GM18951 (cell line): ENCODE measurements around the gene ALCAM.
"Not testable (repeated sequence)": the region's sequence is repeated elsewhere in the genome, so short reads cannot be mapped to it uniquely, and the experiment has no call there.

Source experiments
- POLR2A ChIP-seq: IDR thresholded peaks from 4 replicates; pipeline ENCODE4 v1.6.1; 2011; ENCODE audit warnings: mild to moderate bottlenecking; ENCODE audit not compliant: insufficient read length, insufficient read depth; ENCODE audit errors: extremely low read depth
- in situ Hi-C: fragments of 300-500 bp; cut with MboI; formaldehyde crosslinking; loops from one replicate; pipeline ENCODE4 v1.12.0; 2022; ENCODE audit warnings: low sequenced_read_pairs, mixed read lengths, inconsistent platforms; ENCODE audit not compliant: unreplicated experiment

ALCAM gene

GRCh38 chr3:105385819-105386508 lies 19.3 kb downstream of the ALCAM start:
- no peak for TF ChIP-seq POLR2A
- in situ Hi-C loops: no loop called here

DNA sequence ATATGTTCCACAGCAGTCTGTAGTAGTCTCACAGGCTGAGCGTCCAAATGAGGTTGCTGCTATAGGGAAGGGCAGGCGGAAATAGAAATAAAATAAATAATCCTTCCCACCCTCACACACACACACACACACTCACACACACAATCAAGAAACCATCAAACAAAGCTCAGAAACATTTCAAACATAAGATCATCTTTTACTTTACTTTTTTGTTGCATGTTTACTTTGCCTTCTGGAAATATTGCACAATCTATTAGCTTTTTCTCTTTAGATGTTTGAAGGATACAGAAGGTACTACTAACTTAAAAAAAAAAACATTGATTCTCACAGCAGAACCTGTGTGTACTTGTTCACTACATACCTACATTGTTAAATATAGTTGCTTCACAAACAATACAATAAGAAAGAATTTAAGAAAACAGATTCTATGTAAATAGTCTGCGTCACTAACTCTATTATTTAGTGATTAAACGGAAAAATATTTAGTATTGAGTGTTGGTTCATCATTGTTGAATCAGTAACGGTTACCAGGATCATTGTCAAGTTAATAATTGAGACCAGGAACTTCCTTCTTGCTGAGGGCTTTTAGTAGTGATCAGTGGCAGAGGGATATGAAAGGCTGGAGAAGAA lies 20.5 kb downstream of the ALCAM start:
- in situ Hi-C loops: no loop called here
- no peak for TF ChIP-seq POLR2A

- TF ChIP-seq POLR2A: no peak
- in situ Hi-C loops: no loop called here
Measured at GRCh38 chr3:105388176-105388575, 21.5 kb downstream of the ALCAM start.

DNA sequence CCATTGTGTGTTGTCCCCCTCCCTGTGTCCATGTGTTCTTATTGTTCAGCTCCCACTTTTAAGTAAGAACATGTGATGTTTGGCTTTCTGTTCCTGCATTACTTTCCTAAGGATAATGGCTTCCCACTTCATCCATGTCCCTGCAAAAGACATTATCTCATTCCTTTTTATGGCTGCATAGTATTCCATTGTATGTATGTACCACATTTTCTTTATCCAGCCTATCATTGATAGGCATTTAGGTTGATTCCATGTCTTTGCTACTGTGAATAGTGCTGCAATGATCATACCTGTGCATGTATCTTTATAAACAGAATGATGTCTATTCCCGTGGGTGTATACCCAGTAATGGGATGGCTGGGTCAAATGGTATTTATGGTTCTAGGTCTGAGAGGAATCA lies 23.1 kb downstream of the ALCAM start:
- in situ Hi-C loops: not testable (repeated sequence)

- in situ Hi-C loops: not testable (repeated sequence)
Measured at GRCh38 chr3:105392598-105392997, 25.9 kb downstream of the ALCAM start.

- in situ Hi-C loops: no loop called here
- no peak for TF ChIP-seq POLR2A
Measured at GRCh38 chr3:105394177-105394576, 27.5 kb downstream of the ALCAM start.

DNA sequence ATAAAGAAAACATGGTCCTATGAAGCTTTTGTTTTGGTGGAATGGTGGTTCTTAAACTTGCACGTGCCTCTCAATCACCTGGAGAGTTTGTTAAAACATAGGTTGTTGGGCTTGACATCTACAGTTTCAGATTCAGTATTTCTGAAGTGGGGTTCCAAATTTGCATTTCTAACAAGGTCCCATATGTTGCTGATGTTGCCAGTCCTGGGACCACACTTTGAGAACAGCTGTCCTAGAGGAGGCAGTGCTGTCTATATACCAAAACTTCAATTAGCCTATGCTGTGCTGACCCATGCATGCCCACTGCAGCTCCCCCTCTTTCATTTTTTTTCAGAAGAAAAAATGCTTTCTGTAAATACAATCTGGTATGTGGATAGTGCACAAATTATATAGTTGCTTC lies 31.3 kb downstream of the ALCAM start:
- in situ Hi-C loops: no loop called here
- TF ChIP-seq POLR2A: no peak

DNA sequence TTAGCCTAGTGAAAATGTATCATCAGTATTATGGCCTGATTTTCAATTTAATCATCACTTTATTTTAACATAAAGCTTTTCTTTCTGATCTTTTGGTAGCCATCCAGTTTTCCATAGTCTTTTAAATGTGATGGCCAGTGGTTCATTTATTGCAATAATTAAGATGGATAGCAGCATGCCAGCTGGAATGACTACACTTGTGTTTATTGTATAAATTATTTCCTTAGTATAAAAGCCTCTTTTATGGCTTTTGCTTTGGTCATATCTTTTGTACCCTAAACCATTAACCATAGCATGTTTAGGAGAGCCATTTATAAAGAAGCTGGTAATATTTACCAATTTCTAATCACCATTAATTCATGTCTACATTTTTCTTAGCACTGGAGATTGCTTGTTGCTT lies 31.7 kb downstream of the ALCAM start:
- no peak for TF ChIP-seq POLR2A
- in situ Hi-C loops: no loop called here

DNA sequence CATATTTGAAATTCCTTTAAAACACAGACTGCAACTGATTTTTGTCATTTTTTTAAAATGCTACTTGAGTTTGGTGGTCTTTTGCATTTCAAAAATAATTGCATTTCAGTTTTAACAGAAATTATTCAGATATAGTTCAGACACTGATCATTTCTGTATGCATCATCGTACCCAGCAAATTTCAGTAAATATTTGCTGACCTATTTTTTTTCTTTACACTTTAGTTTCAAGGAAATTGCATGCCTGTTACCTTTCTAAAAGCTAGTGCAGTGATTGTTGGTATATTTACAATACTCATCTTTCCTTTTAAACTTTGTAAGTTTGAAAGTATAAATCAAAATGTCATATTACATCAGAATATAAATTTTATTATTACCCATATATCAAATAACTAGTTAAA lies 32.4 kb downstream of the ALCAM start:
- no peak for TF ChIP-seq POLR2A
- in situ Hi-C loops: no loop called here

DNA sequence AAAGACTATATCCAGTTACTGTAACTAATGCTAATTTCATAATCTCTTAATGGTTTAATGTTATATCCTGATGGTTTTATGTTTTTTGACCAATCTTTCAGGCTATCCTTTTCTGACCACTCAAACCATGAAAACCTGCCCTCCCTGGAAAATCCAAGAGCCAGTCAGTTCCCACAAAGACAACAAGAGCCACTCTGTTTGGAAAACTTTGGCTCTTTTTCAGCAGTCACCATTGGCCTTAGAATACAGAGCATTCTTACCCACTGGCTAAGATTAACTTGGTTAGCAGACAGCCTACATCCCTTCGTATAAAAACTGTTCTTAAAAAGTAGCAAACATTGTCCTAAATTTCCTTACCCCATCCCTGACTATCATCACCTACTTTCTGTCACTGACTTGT lies 32.9 kb downstream of the ALCAM start:
- TF ChIP-seq POLR2A: no peak
- in situ Hi-C loops: no loop called here

- in situ Hi-C loops: no loop called here
- no peak for TF ChIP-seq POLR2A
Measured at GRCh38 chr3:105401254-105401653, 34.5 kb downstream of the ALCAM start.

DNA sequence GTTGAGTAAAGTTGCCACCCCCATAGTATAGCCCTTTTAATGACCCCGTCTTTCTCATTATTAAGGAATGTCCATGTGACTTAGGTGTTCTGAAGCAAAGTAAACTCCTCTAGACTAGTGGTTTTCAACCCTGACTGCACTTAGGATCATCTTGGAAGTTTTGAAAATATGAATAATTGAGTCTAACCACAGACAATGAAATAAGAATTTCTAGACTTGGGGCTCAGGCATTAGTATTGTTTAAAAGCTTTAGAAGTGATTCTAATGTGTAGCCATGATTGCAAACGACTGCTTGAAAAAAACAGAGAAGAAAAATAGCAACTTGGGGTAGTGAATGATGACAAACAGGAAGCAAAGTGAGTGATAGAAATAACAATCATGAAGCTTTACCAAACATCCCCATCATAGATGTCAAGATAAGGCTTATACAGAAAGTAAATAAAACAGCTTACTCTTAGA lies 35.0 kb downstream of the ALCAM start:
- TF ChIP-seq POLR2A: no peak
- in situ Hi-C loops: no loop called here

DNA sequence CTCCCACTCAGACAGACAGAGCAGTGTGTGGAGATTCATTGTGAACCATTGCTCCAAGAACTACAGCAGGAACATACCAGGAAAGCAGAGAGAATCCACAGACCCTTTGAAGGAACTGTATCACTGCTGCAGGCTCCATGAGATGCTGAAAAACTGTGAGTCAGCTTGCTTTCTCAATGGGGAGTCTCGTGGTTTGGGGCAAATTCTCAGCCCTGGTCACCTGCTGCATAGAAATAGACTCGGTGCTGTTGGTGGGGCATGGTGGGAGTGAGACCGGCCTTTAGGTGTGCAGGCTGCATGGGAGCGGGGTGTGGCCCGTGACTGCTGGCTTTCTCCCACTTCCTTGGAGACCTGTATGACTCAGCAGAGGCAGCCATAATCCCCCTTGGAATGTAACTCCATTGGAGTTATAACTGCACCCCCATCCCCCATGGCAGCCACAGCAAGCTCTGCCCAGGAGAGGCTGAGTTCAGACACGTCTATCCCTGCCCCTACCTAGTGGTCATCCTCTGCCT lies 35.6 kb downstream of the ALCAM start:
- TF ChIP-seq POLR2A: no peak
- in situ Hi-C loops: no loop called here

- in situ Hi-C loops: not testable (repeated sequence)
Measured at GRCh38 chr3:105403034-105403433, 36.3 kb downstream of the ALCAM start.
